Mesothelial cell of epicardium (in vitro differentiated cells): ENCODE measurements around the gene STX4. TPM values are rescaled to one million over a fixed set of nuclear protein-coding genes. Genes with fewer than 3 reads are reported as not detected.

ENCODE experiments used
- DNase-seq, 2 experiments: peaks; one replicate each; pipeline ENCODE4 v3.0.0; 2021; ENCODE audit warnings: low spot score in 2 of 2; ENCODE audit not compliant: unreplicated experiment in 2 of 2
- H3K27ac Mint-ChIP-seq: 2 replicates; pipeline ENCODE4 v1.8.0; 2021; ENCODE audit warnings: mixed read lengths
- H3K27me3 Mint-ChIP-seq: 2 replicates; pipeline ENCODE4 v1.8.0; 2021; ENCODE audit warnings: low read depth, mixed read lengths
- H3K36me3 Mint-ChIP-seq: 2 replicates; pipeline ENCODE4 v1.8.0; 2021; ENCODE audit warnings: mixed read lengths
- H3K4me1 Mint-ChIP-seq: 2 replicates; pipeline ENCODE4 v1.8.0; 2021; ENCODE audit warnings: mixed read lengths
- H3K4me3 Mint-ChIP-seq: 2 replicates; pipeline ENCODE4 v1.8.0; 2021; ENCODE audit warnings: mild to moderate bottlenecking, moderate library complexity, mixed read lengths
- H3K9me3 Mint-ChIP-seq: 2 replicates; pipeline ENCODE4 v1.8.0; 2021; ENCODE audit warnings: mixed read lengths
- total RNA-seq: library from RNA; stranded (reverse); gene quantifications from 3 replicates; pipeline ENCODE4 v1.2.1, GENCODE V29; 2021
- TF ChIP-seq, protein P1 (sequence below): fragments of 200-600 bp; sonication (generic); IDR thresholded peaks from one replicate; pipeline ENCODE4 v1.5.0; 2021; ENCODE audit warnings: antibody characterized with exemption; ENCODE audit not compliant: unreplicated experiment

The STX4 gene
- total RNA-seq, 1 donor from 2014 or later = 42.8 TPM

DNA sequence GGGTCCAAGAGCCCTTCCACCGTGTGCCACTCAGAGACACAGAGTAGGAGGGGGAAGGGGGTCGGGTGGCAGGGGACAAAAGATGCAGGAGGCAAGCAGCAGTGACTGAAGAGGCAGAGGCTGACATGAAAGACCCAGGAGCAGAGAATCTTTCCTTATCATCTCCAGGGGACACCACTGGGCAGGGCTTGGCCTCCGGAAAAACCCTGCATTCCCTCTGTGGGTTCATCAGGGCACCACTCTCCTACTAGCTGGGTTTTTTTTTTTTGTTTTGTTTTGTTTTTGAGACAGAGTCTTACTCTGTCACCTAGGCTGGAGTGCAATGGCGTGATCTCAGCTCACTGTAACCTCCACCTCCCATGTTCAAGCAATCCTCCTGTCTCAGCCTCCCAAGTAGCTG, 2.1 kb upstream of the STX4 start:
- no peak for DNase-seq
- no peak overlapping the region for H3K4me3 Mint-ChIP-seq
- H3K27me3 Mint-ChIP-seq = no peaks in the 10 kb centered on the region
- no peak overlapping the region for H3K27ac Mint-ChIP-seq
- H3K4me1 Mint-ChIP-seq = peaks cover 6% of the 10 kb centered on the region
- H3K36me3 Mint-ChIP-seq = peaks cover 2% of the 10 kb centered on the region
- TF ChIP-seq, protein P1, sequence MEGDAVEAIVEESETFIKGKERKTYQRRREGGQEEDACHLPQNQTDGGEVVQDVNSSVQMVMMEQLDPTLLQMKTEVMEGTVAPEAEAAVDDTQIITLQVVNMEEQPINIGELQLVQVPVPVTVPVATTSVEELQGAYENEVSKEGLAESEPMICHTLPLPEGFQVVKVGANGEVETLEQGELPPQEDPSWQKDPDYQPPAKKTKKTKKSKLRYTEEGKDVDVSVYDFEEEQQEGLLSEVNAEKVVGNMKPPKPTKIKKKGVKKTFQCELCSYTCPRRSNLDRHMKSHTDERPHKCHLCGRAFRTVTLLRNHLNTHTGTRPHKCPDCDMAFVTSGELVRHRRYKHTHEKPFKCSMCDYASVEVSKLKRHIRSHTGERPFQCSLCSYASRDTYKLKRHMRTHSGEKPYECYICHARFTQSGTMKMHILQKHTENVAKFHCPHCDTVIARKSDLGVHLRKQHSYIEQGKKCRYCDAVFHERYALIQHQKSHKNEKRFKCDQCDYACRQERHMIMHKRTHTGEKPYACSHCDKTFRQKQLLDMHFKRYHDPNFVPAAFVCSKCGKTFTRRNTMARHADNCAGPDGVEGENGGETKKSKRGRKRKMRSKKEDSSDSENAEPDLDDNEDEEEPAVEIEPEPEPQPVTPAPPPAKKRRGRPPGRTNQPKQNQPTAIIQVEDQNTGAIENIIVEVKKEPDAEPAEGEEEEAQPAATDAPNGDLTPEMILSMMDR = no peak
- no peaks in the 10 kb centered on the region for H3K9me3 Mint-ChIP-seq

DNA sequence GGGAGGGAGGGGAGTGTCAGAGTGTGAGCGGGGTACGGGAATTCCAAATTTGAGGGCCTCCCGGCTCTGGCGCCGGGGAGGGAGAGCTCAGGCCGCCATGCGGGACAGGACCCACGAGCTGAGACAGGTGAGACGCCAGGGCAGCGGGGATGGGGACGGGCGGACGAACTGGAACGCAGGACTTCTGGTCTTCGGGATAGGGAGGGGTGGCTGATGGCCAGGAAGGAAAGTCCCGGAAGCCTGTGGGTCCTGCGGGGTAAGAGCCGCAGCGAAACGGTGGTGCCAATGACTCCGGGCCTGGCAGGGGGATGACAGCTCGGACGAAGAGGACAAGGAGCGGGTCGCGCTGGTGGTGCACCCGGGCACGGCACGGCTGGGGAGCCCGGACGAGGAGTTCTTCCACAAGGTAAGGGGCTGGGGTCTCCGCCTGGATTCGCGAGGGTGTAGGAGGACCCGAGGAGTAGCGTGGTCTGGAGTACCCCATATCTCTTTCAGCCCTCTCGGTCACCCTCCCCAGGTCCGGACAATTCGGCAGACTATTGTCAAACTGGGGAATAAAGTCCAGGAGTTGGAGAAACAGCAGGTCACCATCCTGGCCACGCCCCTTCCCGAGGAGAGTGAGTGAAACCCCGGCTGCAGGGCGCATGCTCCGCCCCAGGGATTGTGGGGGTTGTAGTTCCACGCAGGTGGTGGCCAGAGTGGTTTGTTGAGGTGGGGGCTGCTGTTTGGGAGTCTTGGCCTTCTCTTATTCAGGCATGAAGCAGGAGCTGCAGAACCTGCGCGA, 543 bp downstream of the STX4 start:
- Mint-ChIP-seq H3K4me1 (peaks cover 6% of the 10 kb centered on the region), H3K4me3 (peak overlapping the region; percentile 92), H3K27ac (peak overlapping the region; percentile 93), H3K9me3 (no peaks in the 10 kb centered on the region), H3K27me3 (no peaks in the 10 kb centered on the region), H3K36me3 (peaks cover 8% of the 10 kb centered on the region)
- TF ChIP-seq, protein P1 = no peak
- peak; percentile 73 to 88 for DNase-seq

DNA sequence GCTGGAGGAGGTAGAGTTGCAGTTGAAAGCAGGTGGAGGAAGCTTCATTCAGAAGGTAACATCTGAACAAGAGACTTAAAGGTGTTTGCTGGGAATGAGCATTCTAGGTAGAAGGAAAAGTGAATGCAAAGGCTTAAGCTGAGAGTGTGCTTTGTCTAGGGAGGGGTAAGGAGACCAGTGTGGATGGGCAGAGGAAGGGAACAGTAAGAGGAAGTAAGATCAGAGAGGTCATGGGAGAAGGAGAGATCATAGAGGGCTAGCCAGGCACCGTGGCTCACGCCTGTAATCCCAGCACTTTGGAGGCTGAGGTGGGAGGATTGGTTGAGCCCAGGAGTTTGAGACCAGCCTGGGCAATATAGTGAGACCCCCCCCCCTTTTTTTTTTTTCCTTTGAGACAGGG, 3.3 kb downstream of the STX4 start:
- no peak overlapping the region for H3K27ac Mint-ChIP-seq
- H3K27me3 Mint-ChIP-seq = no peaks in the 10 kb centered on the region
- TF ChIP-seq, protein P1 = no peak
- peaks cover 6% of the 10 kb centered on the region for H3K4me1 Mint-ChIP-seq
- no peak for DNase-seq
- no peaks in the 10 kb centered on the region for H3K9me3 Mint-ChIP-seq
- H3K4me3 Mint-ChIP-seq = no peak overlapping the region
- peaks cover 13% of the 10 kb centered on the region for H3K36me3 Mint-ChIP-seq

DNA sequence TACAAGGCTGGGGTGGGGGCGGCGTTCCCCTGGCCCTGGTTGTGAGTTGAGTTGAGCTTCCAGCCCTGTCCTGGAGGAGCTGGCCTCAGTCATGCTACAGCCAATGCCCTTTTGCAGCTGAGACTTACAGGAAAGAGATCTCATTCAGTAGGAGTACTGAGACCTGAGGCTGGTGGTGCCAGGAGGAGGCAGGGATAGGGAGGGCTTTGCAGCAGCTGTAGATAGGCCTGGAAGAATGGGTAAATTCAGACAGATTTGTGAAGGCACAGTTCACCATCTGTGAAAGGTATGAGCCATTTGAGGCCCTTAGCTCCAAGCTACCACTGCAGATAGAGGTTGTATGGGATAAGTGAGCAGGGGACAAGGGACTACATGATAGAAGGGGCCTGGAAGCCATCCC, 5.6 kb downstream of the STX4 start:
- Mint-ChIP-seq H3K4me1 (peaks cover 2% of the 10 kb centered on the region), H3K27ac (no peak overlapping the region), H3K4me3 (no peak overlapping the region), H3K36me3 (peaks cover 13% of the 10 kb centered on the region), H3K27me3 (no peaks in the 10 kb centered on the region), H3K9me3 (no peaks in the 10 kb centered on the region)
- no peak for DNase-seq
- TF ChIP-seq, protein P1 = no peak

DNA sequence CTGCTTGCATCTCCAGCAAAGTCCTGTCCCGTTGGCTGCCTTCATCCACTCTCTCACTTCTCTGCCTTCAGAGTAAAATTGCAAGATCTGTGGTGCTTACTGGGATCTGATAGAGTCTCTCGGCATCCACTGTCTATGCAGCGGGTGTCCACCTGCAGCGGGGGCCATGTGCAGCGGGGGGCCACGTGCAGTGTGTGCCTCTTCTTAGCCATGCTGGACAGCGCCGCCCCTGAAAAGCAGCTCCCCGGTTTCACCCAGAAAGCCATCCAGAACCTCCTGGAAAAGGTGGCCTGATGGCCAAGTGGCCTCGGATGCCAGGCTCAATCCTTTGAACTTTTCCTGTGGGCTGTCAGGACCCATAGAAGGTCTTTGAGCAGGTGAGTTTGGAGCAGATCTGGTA, 9.5 kb downstream of the STX4 start:
- TF ChIP-seq, protein P1 = no peak
- no peak overlapping the region for H3K27ac Mint-ChIP-seq
- no peak overlapping the region for H3K4me3 Mint-ChIP-seq
- H3K36me3 Mint-ChIP-seq = peaks cover 5% of the 10 kb centered on the region
- no peaks in the 10 kb centered on the region for H3K4me1 Mint-ChIP-seq
- no peak for DNase-seq
- peaks cover 2% of the 10 kb centered on the region for H3K27me3 Mint-ChIP-seq
- H3K9me3 Mint-ChIP-seq = peaks cover 3% of the 10 kb centered on the region
